HCT116 (cell line): Measurements from ENCODE around the gene NUDT5. TPM values are rescaled to one million over a fixed set of nuclear protein-coding genes. Genes with fewer than 3 reads are reported as not detected.

Experiments used
- ATAC-seq: fragments of 200-7000 bp; cut with Tn5 transposase; 2 replicates; pipeline ENCODE4 v1.9.1; 2020; ENCODE audit warnings: mild to moderate bottlenecking, moderate library complexity
- BruUV-seq: library from RNA; stranded (reverse); fragments of 400-500 nt; replicated peaks from 2 replicates; lab custom pipeline; 2021; lab: Mats Ljungman, UMichigan
- CTCF ChIA-PET: fragments of 300-600 bp; sonication (Branson Sonifier 250); formaldehyde crosslinking; loops from one replicate; lab custom pipeline; 2021; ENCODE audit warnings: antibody characterized with exemption; lab: Charles Lee
- POLR2A ChIA-PET: fragments of 300-600, 350-600 bp; sonication (Branson Sonifier 250); formaldehyde crosslinking; loops from one replicate; lab custom pipeline; 2021; ENCODE audit warnings: antibody characterized with exemption; lab: Charles Lee
- RAD21 ChIA-PET, 2 experiments: fragments of 300-600 bp; sonication (Branson Sonifier 250); formaldehyde crosslinking; loops; one replicate each; lab custom pipeline; 2023; ENCODE audit warnings: low total read pairs in 2 of 2; ENCODE audit not compliant: uncharacterized antibody in 2 of 2, unreplicated experiment in 2 of 2, low non-redundant PET in 1 of 2; lab: Charles Lee
- DNase-seq: peaks from one replicate; pipeline ENCODE4 v3.0.0-alpha.2; 2010; ENCODE audit warnings: low read depth, low spot score
- H2AFZ ChIP-seq: fragments of 200-600 bp; shearing (Covaris generic), sonication (generic); 2 replicates; pipeline ENCODE4 v1.6.1; 2017; ENCODE audit warnings: low read depth, mixed run types, mixed read lengths, antibody characterized with exemption, low read length; ENCODE audit not compliant: poor library complexity, severe bottlenecking
- H3K27ac ChIP-seq: 2 replicates; pipeline ENCODE4 v1.5.1; 2012; ENCODE audit warnings: low read depth, low read length
- H3K27me3 ChIP-seq: fragments of 200-600 bp; sonication (generic); 2 replicates; pipeline ENCODE4 v1.6.1; 2016; ENCODE audit warnings: mixed run types, low read length, mixed read lengths; ENCODE audit not compliant: insufficient read depth
- H3K36me3 ChIP-seq, 2 experiments: fragments of 200-500 bp in 1 of 2; fragments of 200-600 bp in 1 of 2; sonication (Bioruptor generic) in 1 of 2; sonication (generic) in 1 of 2; 2 replicates each; pipeline versions ENCODE4 v1.5.1 to v1.6.1; 2014 to 2016; ENCODE audit warnings: low read length in 2 of 2, inconsistent platforms in 1 of 2, mixed read lengths in 1 of 2, mixed run types in 1 of 2; ENCODE audit not compliant: insufficient read depth in 2 of 2, control insufficient read depth in 1 of 2
- H3K4me1 ChIP-seq, 2 experiments: fragments of 200-600 bp in 1 of 2; sonication (generic) in 1 of 2; 2 replicates each; pipeline versions ENCODE4 v1.5.1 to v1.6.1; 2012 to 2017; ENCODE audit warnings: low read length in 2 of 2, inconsistent platforms in 1 of 2, mild to moderate bottlenecking in 1 of 2, mixed read lengths in 1 of 2, mixed run types in 1 of 2, moderate library complexity in 1 of 2; ENCODE audit not compliant: insufficient read depth in 2 of 2, control insufficient read depth in 1 of 2
- H3K4me2 ChIP-seq: fragments of 200-600 bp; sonication (generic); 2 replicates; pipeline ENCODE4 v1.6.1; 2017; ENCODE audit warnings: mixed run types, low read length, mixed read lengths
- H3K4me3 ChIP-seq, 2 experiments: fragments of 200-600 bp in 1 of 2; sonication (generic) in 1 of 2; replicated peaks in 1 of 2; 2 replicates each; pipeline ENCODE4 v1.5.1; 2011 to 2016; ENCODE audit warnings: low read length in 2 of 2, control low read depth in 1 of 2, low read depth in 1 of 2, mild to moderate bottlenecking in 1 of 2, mixed read lengths in 1 of 2, mixed run types in 1 of 2
- H3K79me2 ChIP-seq: fragments of 200-600 bp; sonication (generic); 2 replicates; pipeline ENCODE4 v1.6.1; 2017; ENCODE audit warnings: mild to moderate bottlenecking, mixed run types, low read length, moderate library complexity, mixed read lengths; ENCODE audit not compliant: insufficient read depth
- H3K9ac ChIP-seq: fragments of 200-600 bp; sonication (generic); 2 replicates; pipeline ENCODE4 v1.6.1; 2016; ENCODE audit warnings: low read length, mixed read lengths
- H3K9me2 ChIP-seq: fragments of 200-600 bp; sonication (generic), shearing (Covaris generic); 2 replicates; pipeline ENCODE4 v1.6.1; 2017; ENCODE audit warnings: mixed run types, mild to moderate bottlenecking, moderate library complexity; ENCODE audit not compliant: insufficient read depth
- H3K9me3 ChIP-seq, 2 experiments: fragments of 200-500 bp in 1 of 2; fragments of 200-600 bp in 1 of 2; sonication (Bioruptor generic) in 1 of 2; sonication (generic) in 1 of 2; 2 replicates each; pipeline ENCODE4 v1.6.1; 2014 to 2017; ENCODE audit warnings: low read length in 2 of 2, mixed read lengths in 2 of 2, inconsistent platforms in 1 of 2, low read depth in 1 of 2, mild to moderate bottlenecking in 1 of 2, mixed run types in 1 of 2, moderate library complexity in 1 of 2; ENCODE audit not compliant: control insufficient read depth in 1 of 2, insufficient read depth in 1 of 2
- H4K20me1 ChIP-seq: fragments of 200-600 bp; sonication (generic), shearing (Covaris generic); 2 replicates; pipeline ENCODE4 v1.6.1; 2017; ENCODE audit warnings: mixed run types, mild to moderate bottlenecking, moderate library complexity; ENCODE audit not compliant: insufficient read depth
- EGR1 ChIP-seq: IDR thresholded peaks from 2 replicates; pipeline ENCODE4 v1.6.1; 2012; ENCODE audit warnings: low read depth
- EZH2 ChIP-seq: fragments of 200-600 bp; sonication (generic); IDR thresholded peaks from 2 replicates; pipeline ENCODE4 v1.6.1; 2017; ENCODE audit warnings: antibody characterized with exemption, mixed run types
- FOSL1 ChIP-seq: IDR thresholded peaks from 2 replicates; pipeline ENCODE4 v1.6.1; 2012; ENCODE audit warnings: low read depth
- intact Hi-C: fragments of 100-400 bp; cut with micrococcal nuclease; formaldehyde crosslinking; loops from 2 replicates; pipeline ENCODE4 v1.10.0; 2022
- total RNA-seq: library from RNA; stranded (reverse); gene quantifications from one replicate; pipeline ENCODE4 v1.2.1, GENCODE V29; 2021; ENCODE audit not compliant: unreplicated experiment
- TF ChIP-seq, protein P1 (sequence below): IDR thresholded peaks from 2 replicates; pipeline ENCODE4 v1.6.1; 2011; ENCODE audit warnings: mild to moderate bottlenecking, low read length, moderate library complexity; ENCODE audit not compliant: insufficient replicate concordance; ENCODE audit errors: extremely low read depth

Gene NUDT5
- total RNA-seq, 1 experiment from 2014 or later: 101 TPM

DNA sequence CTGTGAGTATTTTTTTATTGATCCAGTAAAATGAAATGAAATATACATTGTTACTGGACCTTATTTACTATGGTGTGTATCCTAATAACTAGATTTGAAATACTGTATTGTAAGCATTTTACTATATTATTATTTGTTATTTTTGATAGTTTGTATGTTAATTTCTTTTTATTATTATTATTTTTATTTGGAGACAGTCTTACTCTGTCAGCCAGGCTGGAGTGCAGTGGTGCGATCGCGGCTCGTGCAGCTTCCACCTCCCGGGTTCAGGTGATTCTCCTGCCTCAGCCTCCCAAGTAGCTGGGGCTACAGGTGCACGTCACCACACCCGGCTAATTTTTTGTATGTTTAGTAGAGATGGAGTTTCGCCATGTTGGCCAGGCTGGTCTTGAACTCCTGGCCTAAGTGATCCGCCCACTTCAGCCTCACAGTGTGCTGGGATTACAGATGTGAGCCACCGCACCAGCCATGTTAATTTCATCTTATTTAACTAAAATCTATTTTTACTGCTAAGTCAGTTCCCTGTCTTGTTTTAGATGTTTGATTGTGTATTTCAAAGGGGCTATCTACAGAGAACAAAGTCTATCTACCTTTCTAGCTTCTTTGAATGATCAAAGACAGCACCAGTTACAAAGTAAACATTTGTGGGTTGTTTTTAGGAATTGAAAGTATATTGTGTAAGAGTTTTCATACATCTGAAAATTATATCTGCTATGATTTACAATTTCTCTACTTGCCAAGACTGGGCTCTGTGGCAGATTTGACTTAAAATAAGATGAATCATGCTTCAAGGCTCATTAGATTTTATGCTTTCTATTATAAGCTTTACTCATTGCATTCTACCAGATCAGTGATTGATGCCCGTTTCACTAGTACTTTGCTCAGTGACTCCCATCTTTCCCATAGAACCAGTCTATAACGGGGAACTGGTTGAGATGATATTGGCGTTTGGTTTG lies 41.9 kb upstream of the NUDT5 start (continued):
- TF ChIP-seq, protein P1, sequence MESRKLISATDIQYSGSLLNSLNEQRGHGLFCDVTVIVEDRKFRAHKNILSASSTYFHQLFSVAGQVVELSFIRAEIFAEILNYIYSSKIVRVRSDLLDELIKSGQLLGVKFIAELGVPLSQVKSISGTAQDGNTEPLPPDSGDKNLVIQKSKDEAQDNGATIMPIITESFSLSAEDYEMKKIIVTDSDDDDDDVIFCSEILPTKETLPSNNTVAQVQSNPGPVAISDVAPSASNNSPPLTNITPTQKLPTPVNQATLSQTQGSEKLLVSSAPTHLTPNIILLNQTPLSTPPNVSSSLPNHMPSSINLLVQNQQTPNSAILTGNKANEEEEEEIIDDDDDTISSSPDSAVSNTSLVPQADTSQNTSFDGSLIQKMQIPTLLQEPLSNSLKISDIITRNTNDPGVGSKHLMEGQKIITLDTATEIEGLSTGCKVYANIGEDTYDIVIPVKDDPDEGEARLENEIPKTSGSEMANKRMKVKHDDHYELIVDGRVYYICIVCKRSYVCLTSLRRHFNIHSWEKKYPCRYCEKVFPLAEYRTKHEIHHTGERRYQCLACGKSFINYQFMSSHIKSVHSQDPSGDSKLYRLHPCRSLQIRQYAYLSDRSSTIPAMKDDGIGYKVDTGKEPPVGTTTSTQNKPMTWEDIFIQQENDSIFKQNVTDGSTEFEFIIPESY: no peak

DNA sequence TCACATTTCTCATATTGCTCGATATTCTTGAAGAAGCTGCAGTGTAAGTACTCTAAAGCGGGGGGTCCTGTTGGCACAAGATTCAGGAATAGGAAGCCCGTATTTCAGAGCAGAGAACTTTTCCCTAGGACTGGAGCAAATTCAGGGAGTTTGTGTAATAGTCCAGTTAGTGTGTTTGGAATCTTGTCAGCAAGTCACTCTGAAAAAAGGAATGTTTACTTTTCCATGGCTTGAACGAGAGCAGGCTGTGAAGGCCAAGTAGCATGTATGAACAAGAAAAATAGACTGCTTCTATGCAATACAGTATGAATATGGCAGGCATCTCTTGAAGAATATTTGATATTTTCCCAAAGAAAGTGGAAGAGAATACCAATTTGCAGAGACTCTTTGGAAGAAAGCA lies 40.1 kb upstream of the NUDT5 start:
- H3K36me3 ChIP-seq: peaks cover 52% of the 10 kb centered on the region in 2 experiments
- no peak overlapping the region for H3K27ac ChIP-seq
- CTCF ChIA-PET: no interaction called here
- RAD21 ChIA-PET: no interaction called here
- H3K27me3 ChIP-seq: no peaks in the 10 kb centered on the region
- BruUV-seq: no TSS peak
- no peaks in the 10 kb centered on the region for H4K20me1 ChIP-seq
- H3K4me3 ChIP-seq: no peak overlapping the region
- H3K9ac ChIP-seq: no peak overlapping the region
- H3K4me1 ChIP-seq: no peaks in the 10 kb centered on the region
- H2AFZ ChIP-seq: no peak overlapping the region
- ATAC-seq: no peak
- peaks cover 20% of the 10 kb centered on the region for H3K79me2 ChIP-seq
- H3K4me2 ChIP-seq: no peak overlapping the region
- POLR2A ChIA-PET: no interaction called here
- no peaks in the 10 kb centered on the region for H3K9me3 ChIP-seq
- TF ChIP-seq EGR1 (no peak), EZH2 (no peak), FOSL1 (no peak)
- no peak for DNase-seq
- intact Hi-C loops: no loop called here
- H3K9me2 ChIP-seq: no peaks in the 10 kb centered on the region
